Uterus (tissue), 2 donors: ENCODE measurements around the gene ECPAS.

Experiments used
- POLR2A ChIP-seq, 2 donors: fragments of 450-650 bp; IDR thresholded peaks; one replicate each; pipeline ENCODE4 v1.6.1; 2016; ENCODE audit warnings: antibody characterized with exemption in 2 of 2, mild to moderate bottlenecking in 1 of 2, moderate library complexity in 1 of 2
- TF ChIP-seq, protein P1 (sequence below), 4 experiments: fragments of 200-600 bp in 2 of 4; fragments of 450-650 bp in 2 of 4; sonication (generic) in 2 of 4; IDR thresholded peaks; one replicate each; pipeline ENCODE4 v1.5.1; 2016 to 2019; ENCODE audit warnings: antibody characterized with exemption in 4 of 4, mild to moderate bottlenecking in 2 of 4, moderate library complexity in 1 of 4

DNA sequence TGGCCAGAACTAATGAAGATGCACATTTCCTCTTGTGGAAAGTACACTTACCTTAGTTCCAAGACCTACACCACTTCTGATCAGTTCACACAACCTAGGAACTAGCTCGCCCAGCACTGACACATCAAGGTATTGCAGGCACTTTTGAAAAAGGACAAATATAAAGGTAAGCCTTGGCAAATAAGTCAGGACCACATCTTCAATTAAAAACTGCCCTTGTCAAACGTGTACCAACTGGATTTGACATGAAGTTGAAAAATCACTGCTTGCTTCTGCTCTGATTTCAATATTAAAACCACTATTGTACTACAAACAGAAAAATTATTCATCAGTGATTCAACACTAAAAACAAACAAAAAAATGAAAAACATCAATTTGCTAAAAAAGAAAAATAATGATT is 109.1 kb downstream of the ECPAS start:
- TF ChIP-seq, protein P1, sequence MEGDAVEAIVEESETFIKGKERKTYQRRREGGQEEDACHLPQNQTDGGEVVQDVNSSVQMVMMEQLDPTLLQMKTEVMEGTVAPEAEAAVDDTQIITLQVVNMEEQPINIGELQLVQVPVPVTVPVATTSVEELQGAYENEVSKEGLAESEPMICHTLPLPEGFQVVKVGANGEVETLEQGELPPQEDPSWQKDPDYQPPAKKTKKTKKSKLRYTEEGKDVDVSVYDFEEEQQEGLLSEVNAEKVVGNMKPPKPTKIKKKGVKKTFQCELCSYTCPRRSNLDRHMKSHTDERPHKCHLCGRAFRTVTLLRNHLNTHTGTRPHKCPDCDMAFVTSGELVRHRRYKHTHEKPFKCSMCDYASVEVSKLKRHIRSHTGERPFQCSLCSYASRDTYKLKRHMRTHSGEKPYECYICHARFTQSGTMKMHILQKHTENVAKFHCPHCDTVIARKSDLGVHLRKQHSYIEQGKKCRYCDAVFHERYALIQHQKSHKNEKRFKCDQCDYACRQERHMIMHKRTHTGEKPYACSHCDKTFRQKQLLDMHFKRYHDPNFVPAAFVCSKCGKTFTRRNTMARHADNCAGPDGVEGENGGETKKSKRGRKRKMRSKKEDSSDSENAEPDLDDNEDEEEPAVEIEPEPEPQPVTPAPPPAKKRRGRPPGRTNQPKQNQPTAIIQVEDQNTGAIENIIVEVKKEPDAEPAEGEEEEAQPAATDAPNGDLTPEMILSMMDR (IDR thresholded peaks at IDR 0.05) = no peak
- no peak for TF ChIP-seq POLR2A (IDR thresholded peaks at IDR 0.05)
